K562 (cell line): ENCODE measurements around the gene GPR32.

Source experiments
- DEAF1 ChIP-seq: fragments of 450-650 bp; formaldehyde crosslinking; IDR thresholded peaks from 2 replicates; pipeline ENCODE4 v1.4.0; 2020; ENCODE audit warnings: mild to moderate bottlenecking, moderate library complexity
- EZH2 ChIP-seq: IDR thresholded peaks from 2 replicates; pipeline ENCODE4 v1.6.1; 2012; ENCODE audit warnings: low read depth, mild to moderate bottlenecking, inconsistent platforms, low read length, borderline replicate concordance
- MEF2A ChIP-seq: IDR thresholded peaks from 2 replicates; pipeline ENCODE4 v1.6.1; 2011; ENCODE audit warnings: low read depth, mild to moderate bottlenecking, low read length, moderate library complexity; ENCODE audit not compliant: control insufficient read depth
- PHF21A ChIP-seq: fragments of 450-650 bp; IDR thresholded peaks from 2 replicates; pipeline ENCODE4 v1.6.1; 2017; ENCODE audit warnings: low read depth, borderline replicate concordance
- TF ChIP-seq, protein P1 (sequence below), 3 experiments: IDR thresholded peaks in 2 of 3; conservative IDR thresholded peaks in 1 of 3; 2 replicates each; pipeline ENCODE4 v1.5.1; 2011 to 2012; ENCODE audit warnings: low read length in 3 of 3, mild to moderate bottlenecking in 3 of 3, control low read depth in 2 of 3, improper control_type of control experiment in 1 of 3, inconsistent platforms in 1 of 3, low read depth in 1 of 3, mixed read lengths in 1 of 3, moderate library complexity in 1 of 3; ENCODE audit not compliant: insufficient read depth in 2 of 3
- TF ChIP-seq, protein P2 (sequence below): fragments of 250-450 bp; sonication (Bioruptor Pico); IDR thresholded peaks from 2 replicates; pipeline ENCODE4 v1.8.0; 2021; ENCODE audit warnings: moderate library complexity, mild to moderate bottlenecking, inconsistent platforms

GRCh38 chr19:50776131-50776530 lies 5.9 kb downstream of the GPR32 start:
- TF ChIP-seq, protein P1, sequence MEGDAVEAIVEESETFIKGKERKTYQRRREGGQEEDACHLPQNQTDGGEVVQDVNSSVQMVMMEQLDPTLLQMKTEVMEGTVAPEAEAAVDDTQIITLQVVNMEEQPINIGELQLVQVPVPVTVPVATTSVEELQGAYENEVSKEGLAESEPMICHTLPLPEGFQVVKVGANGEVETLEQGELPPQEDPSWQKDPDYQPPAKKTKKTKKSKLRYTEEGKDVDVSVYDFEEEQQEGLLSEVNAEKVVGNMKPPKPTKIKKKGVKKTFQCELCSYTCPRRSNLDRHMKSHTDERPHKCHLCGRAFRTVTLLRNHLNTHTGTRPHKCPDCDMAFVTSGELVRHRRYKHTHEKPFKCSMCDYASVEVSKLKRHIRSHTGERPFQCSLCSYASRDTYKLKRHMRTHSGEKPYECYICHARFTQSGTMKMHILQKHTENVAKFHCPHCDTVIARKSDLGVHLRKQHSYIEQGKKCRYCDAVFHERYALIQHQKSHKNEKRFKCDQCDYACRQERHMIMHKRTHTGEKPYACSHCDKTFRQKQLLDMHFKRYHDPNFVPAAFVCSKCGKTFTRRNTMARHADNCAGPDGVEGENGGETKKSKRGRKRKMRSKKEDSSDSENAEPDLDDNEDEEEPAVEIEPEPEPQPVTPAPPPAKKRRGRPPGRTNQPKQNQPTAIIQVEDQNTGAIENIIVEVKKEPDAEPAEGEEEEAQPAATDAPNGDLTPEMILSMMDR (IDR thresholded peaks at IDR 0.05 in 2 of 3, conservative IDR thresholded peaks at IDR 0.05 in 1 of 3; ENCODE audit: insufficient read depth in 2 of 3, low read depth in 1 of 3, low read length in 3 of 3) = no peak
- TF ChIP-seq EZH2 = no peak
- TF ChIP-seq DEAF1 (CRISPR knock-in tag) = no peak
- TF ChIP-seq, protein P2, sequence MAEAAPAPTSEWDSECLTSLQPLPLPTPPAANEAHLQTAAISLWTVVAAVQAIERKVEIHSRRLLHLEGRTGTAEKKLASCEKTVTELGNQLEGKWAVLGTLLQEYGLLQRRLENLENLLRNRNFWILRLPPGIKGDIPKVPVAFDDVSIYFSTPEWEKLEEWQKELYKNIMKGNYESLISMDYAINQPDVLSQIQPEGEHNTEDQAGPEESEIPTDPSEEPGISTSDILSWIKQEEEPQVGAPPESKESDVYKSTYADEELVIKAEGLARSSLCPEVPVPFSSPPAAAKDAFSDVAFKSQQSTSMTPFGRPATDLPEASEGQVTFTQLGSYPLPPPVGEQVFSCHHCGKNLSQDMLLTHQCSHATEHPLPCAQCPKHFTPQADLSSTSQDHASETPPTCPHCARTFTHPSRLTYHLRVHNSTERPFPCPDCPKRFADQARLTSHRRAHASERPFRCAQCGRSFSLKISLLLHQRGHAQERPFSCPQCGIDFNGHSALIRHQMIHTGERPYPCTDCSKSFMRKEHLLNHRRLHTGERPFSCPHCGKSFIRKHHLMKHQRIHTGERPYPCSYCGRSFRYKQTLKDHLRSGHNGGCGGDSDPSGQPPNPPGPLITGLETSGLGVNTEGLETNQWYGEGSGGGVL = no peak
- TF ChIP-seq PHF21A = no peak
- TF ChIP-seq MEF2A = no peak
